ENCODE measurements around the gene LAMB4.

Gene LAMB4

GRCh38 chr7:108003599-108003935, 126.6 kb downstream of the LAMB4 start:
- no peak overlapping the region for H2AFZ ChIP-seq (ENCODE audit: low read length)
- H3K4me2 ChIP-seq (ENCODE audit: low read length), result no peak overlapping the region

GRCh38 chr7:108002726-108003598, 127.2 kb downstream of the LAMB4 start, which contains the start of gene LAMB1:
LAMB1 (minus strand) TSS chr7:108003161; CDS start chr7:108002885, 276 bp downstream.
- no peaks in the 10 kb centered on the region for H3K36me3 ChIP-seq (ENCODE audit: insufficient read depth, low read length)
- no peak within 1 kb of the TSS for H3K27ac ChIP-seq (ENCODE audit: low read depth, low read length, poor library complexity, severe bottlenecking)
- no peak within 1 kb of the TSS for H2AFZ ChIP-seq (ENCODE audit: low read length)
- H3K9me3 ChIP-seq (ENCODE audit: low read length), result no peaks in the 10 kb centered on the region
- H3K27me3 ChIP-seq (ENCODE audit: insufficient read depth, low read length), result peaks cover 2% of the 10 kb centered on the region; the same call in 1 of the 2 replicates
- no peaks in the 10 kb centered on the region for H3K9me2 ChIP-seq (ENCODE audit: low read depth, low read length)
- H3K4me3 ChIP-seq (ENCODE audit: low read depth, low read length, poor library complexity, severe bottlenecking), result no peak within 1 kb of the TSS
- TF ChIP-seq EZH2 (IDR thresholded peaks at IDR 0.05; ENCODE audit: borderline replicate concordance, low read length) (no peak), CTCF (IDR thresholded peaks at IDR 0.05; ENCODE audit: low read length) (no peak)
- H3F3A ChIP-seq (ENCODE audit: insufficient read depth, low read length), result no peaks in the 10 kb centered on the region
- no peak within 1 kb of the TSS for H3K9ac ChIP-seq (ENCODE audit: low read length)
- H3K4me2 ChIP-seq (ENCODE audit: low read length), result no peak within 1 kb of the TSS
- H3K4me1 ChIP-seq (ENCODE audit: insufficient read depth, low read length, severe bottlenecking), result no peaks in the 10 kb centered on the region
- H3K79me2 ChIP-seq (ENCODE audit: insufficient read depth, low read length), result no peaks in the 10 kb centered on the region
- no peaks in the 10 kb centered on the region for H4K20me1 ChIP-seq (ENCODE audit: insufficient read depth, low read length)

More at GRCh38 chr7:108003599-108003935, 126.6 kb downstream of the LAMB4 start:
- Histone ChIP-seq H3K9me3 (ENCODE audit: low read length) (no peaks in the 10 kb centered on the region), H3K9me2 (ENCODE audit: low read depth, low read length) (no peaks in the 10 kb centered on the region), H3K36me3 (ENCODE audit: insufficient read depth, low read length) (no peaks in the 10 kb centered on the region), H3K9ac (ENCODE audit: low read length) (no peak overlapping the region), H3K4me1 (ENCODE audit: insufficient read depth, low read length, severe bottlenecking) (no peaks in the 10 kb centered on the region), H4K20me1 (ENCODE audit: insufficient read depth, low read length) (no peaks in the 10 kb centered on the region), H3K4me3 (ENCODE audit: low read depth, low read length, poor library complexity, severe bottlenecking) (no peak overlapping the region), H3F3A (ENCODE audit: insufficient read depth, low read length) (no peaks in the 10 kb centered on the region), H3K79me2 (ENCODE audit: insufficient read depth, low read length) (no peaks in the 10 kb centered on the region), H3K27ac (ENCODE audit: low read depth, low read length, poor library complexity, severe bottlenecking) (no peak overlapping the region), H3K27me3 (ENCODE audit: insufficient read depth, low read length) (no peaks in the 10 kb centered on the region)
- TF ChIP-seq CTCF (IDR thresholded peaks at IDR 0.05; ENCODE audit: low read length) (no peak), EZH2 (IDR thresholded peaks at IDR 0.05; ENCODE audit: borderline replicate concordance, low read length) (no peak)

GRCh38 chr7:108001764-108002725, 128.1 kb downstream of the LAMB4 start:
- Histone ChIP-seq H3K9me2 (ENCODE audit: low read depth, low read length) (no peaks in the 10 kb centered on the region), H3K36me3 (ENCODE audit: insufficient read depth, low read length) (no peaks in the 10 kb centered on the region), H3F3A (ENCODE audit: insufficient read depth, low read length) (no peaks in the 10 kb centered on the region), H3K9ac (ENCODE audit: low read length) (no peak overlapping the region), H3K4me2 (ENCODE audit: low read length) (no peak overlapping the region), H3K9me3 (ENCODE audit: low read length) (no peaks in the 10 kb centered on the region), H3K79me2 (ENCODE audit: insufficient read depth, low read length) (no peaks in the 10 kb centered on the region), H3K4me3 (ENCODE audit: low read depth, low read length, poor library complexity, severe bottlenecking) (no peak overlapping the region), H2AFZ (ENCODE audit: low read length) (no peak overlapping the region), H4K20me1 (ENCODE audit: insufficient read depth, low read length) (no peaks in the 10 kb centered on the region), H3K27me3 (ENCODE audit: insufficient read depth, low read length) (peaks cover 3% of the 10 kb centered on the region; the same call in 1 of the 2 replicates), H3K27ac (ENCODE audit: low read depth, low read length, poor library complexity, severe bottlenecking) (no peak overlapping the region), H3K4me1 (ENCODE audit: insufficient read depth, low read length, severe bottlenecking) (no peaks in the 10 kb centered on the region)
- TF ChIP-seq EZH2 (IDR thresholded peaks at IDR 0.05; ENCODE audit: borderline replicate concordance, low read length) (no peak), CTCF (IDR thresholded peaks at IDR 0.05; ENCODE audit: low read length) (no peak)

Measured in OCI-LY1 (cell line).